Fibroblast of skin of right biceps (primary cell): ENCODE measurements around the gene KCNJ15.
"Not testable (repeated sequence)": the region's sequence is repeated elsewhere in the genome, so short reads cannot be mapped to it uniquely, and the experiment has no call there.

Experiments
- DNase-seq: peaks from one replicate; pipeline ENCODE4 v3.0.0-alpha.2; 2013

Gene KCNJ15

DNA sequence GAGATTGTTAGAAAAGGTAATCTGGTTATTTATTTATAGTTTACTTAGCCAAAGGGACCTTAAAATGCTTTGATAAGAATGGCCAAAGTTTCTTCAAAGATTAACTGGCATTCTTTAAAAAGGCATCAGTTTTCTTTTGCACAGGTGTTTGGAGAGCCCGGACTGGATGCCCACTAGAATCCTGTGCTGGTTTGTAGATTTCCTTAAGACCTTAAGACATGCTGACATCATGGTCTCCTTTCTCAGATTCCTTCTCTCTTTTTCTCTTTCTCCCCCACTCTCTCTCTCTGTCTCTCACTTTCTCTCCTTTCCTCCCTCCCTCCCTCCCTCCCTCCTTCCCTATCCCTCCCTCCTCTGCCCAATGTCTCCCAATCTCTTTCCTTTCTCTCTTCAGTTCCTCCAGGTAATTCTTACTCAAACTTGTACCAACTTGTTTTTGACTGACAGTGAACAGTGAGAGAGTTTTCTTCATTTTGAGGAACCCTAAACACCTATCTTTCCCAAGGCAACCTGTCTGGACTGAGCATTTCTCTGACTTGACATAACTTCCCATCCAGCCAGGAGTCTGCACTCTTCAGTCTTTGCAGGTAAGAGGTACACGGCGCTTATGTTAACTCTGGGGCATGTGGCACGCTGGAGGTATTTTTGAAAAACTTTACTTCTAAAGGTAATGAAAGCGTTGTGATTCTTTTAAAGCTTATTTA is at the start of gene KCNJ15:
Gene KCNJ15, plus strand, starts transcription at position 393 of the 704 bp plus-strand sequence. CDS start 42,271 bp downstream, outside the sequence.
- no peak for DNase-seq

DNA sequence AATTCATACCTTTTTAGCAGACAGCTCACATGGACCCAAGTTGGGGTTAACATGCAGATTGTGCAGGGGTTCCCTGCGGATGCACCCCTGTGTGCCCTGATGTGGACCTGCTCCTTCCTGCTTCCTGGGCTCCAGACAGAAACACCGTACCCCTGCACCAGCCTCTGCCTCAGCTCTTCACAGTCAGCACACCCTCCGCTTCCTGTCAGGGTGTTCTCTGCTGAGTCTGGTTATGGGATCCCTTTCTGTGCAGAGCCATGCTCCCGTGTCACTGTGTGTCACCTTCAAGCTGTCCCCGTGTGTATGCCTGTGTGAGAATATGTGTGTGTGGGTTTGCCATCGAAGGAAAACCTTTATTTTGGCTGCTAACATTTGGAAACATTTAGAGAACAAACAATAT is 48.7 kb upstream of the KCNJ15 start:
- no peak for DNase-seq

GRCh38 chr21:38211321-38211720 is 45.5 kb upstream of the KCNJ15 start:
- DNase-seq: no peak

- no peak for DNase-seq
Observed at GRCh38 chr21:38212706-38213105, 44.1 kb upstream of the KCNJ15 start.

GRCh38 chr21:38219049-38219628 is 37.7 kb upstream of the KCNJ15 start:
- DNase-seq: peak; percentile 77

DNA sequence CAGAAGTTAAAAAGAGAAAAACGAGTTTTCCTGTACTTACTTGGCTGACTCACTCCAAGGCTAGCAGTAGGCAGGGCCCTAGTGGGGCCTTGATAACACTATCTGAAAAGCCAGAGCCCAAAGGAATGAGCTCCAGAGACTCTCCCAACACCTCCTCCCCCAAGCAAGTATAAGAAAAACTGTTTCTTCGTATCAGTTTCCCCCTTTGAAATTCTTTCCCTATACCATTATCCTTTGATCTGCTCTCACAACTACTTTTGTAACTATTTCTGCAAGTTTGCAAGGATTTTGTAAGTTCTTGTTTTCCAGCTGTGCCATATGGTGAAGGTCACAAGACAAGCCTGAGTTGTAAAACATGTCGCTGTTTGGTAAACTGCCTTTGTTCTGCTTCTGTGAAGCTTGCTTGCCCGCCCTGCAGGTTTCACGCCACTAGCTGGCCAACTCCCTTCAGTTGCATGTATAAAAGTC is 36.5 kb upstream of the KCNJ15 start:
- DNase-seq: no peak

DNA sequence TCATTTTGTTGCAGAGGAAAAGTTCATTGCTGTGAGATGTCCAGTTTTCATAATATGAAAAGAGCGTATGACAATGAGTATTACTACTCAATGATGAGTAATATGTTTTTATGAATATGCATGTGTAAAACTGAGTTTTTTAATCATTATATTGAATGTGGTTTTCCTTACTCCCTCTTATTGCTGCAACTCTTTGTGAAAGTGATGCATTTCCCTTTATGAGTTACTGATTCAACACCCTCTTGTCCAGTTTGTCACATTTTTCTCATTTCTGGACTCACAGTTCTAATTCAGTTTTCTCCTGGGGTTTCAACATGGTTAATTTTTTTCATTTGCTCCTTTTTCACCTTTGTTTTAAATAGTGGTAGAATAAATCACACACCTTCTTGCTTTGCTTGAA is 35.2 kb upstream of the KCNJ15 start:
- peak; percentile 41 for DNase-seq

- peak; percentile 54 for DNase-seq
Observed at GRCh38 chr21:38223893-38224540, 32.8 kb upstream of the KCNJ15 start.

DNA sequence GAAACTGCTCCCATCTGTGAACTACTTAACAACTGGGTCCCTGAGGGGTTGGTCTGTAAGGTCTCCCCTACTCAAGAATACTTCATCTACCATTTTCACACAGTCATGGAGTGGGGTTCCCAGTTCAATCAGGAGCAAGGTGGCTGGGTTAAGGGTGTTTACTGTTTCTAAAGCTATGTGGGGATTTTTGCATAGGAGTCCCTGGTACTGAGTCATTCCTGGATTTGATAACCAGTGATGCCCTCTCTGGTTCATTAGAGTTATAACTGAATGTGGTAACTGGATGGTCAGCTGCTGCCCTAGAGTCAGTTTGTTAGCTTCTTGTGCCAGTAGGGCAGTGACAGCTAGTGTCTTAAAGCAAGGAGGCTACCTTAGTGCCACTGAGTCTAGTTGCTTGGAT is 29.4 kb upstream of the KCNJ15 start:
- no peak for DNase-seq

GRCh38 chr21:38228115-38228514 is 28.7 kb upstream of the KCNJ15 start:
- no peak for DNase-seq

DNA sequence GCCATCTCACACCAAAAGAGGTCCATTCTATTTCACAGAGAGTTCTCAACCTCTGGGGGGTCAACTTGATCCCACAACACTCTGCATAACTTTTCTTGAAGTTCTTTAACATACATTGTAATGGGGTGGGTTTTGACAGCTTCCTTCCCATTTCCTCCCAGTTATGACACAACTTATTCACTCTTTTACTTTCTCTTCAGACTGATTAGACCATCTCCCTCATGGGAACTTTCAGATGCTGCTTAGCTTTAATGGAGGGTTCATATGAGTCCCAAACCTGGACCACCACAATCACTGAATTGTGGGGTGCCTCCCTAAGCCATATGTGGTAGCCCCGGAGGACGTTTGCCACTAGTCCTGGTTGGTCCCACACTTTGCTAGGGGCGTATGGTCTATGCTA is 28.3 kb upstream of the KCNJ15 start:
- no peak for DNase-seq

DNA sequence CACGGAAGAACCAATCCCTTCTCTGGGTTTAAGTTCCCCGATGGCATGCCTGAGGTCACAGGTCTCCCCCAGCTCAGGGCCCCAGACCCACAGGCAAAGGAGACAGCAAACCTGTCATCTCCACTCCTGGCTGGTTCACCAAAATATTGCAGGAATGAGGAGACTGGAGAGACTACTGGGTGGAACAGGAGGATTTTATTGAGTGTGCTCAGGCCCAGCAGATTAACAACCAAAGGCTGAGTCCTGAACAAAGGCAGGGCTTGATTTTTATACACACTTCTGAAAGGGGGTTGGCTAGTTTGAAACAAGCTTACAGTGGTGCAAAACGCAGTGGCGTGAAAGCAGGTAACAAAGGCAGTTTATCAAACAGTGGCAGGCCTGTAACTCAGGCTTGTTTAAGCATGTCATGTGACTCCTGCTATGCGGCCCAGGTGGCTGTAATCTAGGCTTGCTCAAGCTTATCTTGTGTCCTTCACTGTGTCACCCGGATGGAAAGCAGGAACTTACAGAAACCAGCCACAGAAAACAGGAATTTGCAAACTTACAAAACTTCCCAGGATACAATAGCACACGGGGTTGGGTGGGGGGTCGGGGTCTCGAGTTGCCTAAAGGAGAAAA is 27.4 kb upstream of the KCNJ15 start:
- peak; percentile 22 for DNase-seq

GRCh38 chr21:38234395-38235142 is 22.2 kb upstream of the KCNJ15 start:
- DNase-seq: no peak

GRCh38 chr21:38235251-38235650 is 21.5 kb upstream of the KCNJ15 start:
- not testable (repeated sequence) for DNase-seq

- peak; percentile 33 for DNase-seq
Observed at GRCh38 chr21:38236232-38236631, 20.6 kb upstream of the KCNJ15 start.

DNA sequence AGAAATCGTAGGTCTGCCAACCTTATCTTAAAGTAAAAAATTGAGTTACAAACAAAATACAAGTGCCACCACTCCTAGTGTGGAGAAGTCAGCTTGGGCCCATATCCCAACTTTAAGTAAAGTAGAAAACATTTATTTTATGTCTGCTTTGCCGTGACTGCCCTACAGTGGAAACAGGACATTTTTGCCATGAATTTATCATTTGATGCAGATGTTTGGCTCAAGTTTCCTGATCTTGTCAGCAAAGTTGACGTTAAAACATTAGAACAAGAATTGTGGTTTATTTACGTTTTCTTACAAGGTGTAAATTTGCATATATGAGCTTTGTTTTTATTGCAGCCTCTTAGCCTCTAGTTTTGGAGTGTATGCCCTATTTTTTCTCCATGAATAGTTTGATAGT is 17.1 kb upstream of the KCNJ15 start:
- no peak for DNase-seq

- DNase-seq: no peak
Observed at GRCh38 chr21:38240129-38240528, 16.7 kb upstream of the KCNJ15 start.

DNA sequence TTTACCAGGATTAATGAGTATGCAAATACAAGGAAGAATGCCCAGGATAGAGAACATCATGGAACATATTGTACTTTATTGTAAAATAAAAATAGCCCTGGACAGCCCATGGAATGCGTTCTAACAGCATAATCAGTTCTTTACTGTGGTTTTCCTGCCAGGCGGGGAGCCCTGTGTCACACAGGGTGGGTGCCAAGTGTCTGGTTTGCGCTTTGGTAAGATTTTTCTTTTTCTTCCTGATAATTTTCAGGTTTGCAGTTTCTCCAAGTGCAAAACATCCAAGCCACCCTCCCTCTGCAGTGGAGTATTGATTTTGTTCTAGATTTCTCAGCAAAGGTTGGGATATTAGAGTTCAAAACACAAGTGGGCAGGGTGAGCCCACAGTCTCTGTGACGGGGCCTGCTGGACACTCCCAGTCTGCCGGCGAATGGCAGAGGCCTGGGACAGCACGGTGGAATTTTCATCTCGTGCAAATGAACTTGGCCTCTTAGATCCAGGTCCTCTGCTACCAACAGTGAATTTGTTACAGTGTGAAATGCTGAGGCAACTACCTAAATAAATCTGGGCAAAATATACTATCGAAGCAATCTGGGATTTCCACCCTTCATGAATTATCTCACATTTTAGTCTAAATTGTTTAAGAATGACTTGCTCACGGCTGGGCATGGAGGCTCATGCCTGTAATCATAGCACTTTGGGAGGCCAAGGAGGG is 15.6 kb upstream of the KCNJ15 start:
- DNase-seq: peak; percentile 55

- no peak for DNase-seq
Observed at GRCh38 chr21:38242061-38242460, 14.7 kb upstream of the KCNJ15 start.

- no peak for DNase-seq
Observed at GRCh38 chr21:38243732-38244406, 12.9 kb upstream of the KCNJ15 start.

GRCh38 chr21:38244407-38244787 is 12.4 kb upstream of the KCNJ15 start:
- no peak for DNase-seq
